PC-3 (cell line): ENCODE measurements around the gene G6PD. TPM values are rescaled to one million over a fixed set of nuclear protein-coding genes. Genes with fewer than 3 reads are reported as not detected.

Experiments used
- ATAC-seq: fragments of 200-7000 bp; cut with Tn5 transposase; 2 replicates; pipeline ENCODE4 v1.9.1; 2020; ENCODE audit warnings: mild to moderate bottlenecking, moderate library complexity
- BruUV-seq: library from RNA; stranded (reverse); fragments of 400-500 nt; replicated peaks from 2 replicates; lab custom pipeline; 2021; lab: Mats Ljungman, UMichigan
- CTCF ChIA-PET: fragments of 300-600 bp; sonication (Branson Sonifier 250); formaldehyde crosslinking; loops from one replicate; lab custom pipeline; 2022; ENCODE audit warnings: antibody characterized with exemption; lab: Charles Lee
- POLR2A ChIA-PET: fragments of 300-600 bp; sonication (Branson Sonifier 250); formaldehyde crosslinking; loops from one replicate; lab custom pipeline; 2022; ENCODE audit warnings: antibody characterized with exemption; ENCODE audit not compliant: unreplicated experiment; lab: Charles Lee
- DNase-seq: peaks from one replicate; pipeline ENCODE4 v3.0.0-alpha.2; 2015
- H2AFZ ChIP-seq: fragments of 300-600 bp; sonication (generic); 2 replicates; pipeline ENCODE4 v1.6.0; 2016; ENCODE audit warnings: antibody characterized with exemption, low read length
- H3F3A ChIP-seq: fragments of 300-600 bp; sonication (generic); one replicate; pipeline ENCODE4 v1.6.0; 2017; ENCODE audit warnings: antibody characterized with exemption, low read length, control low read depth, mild to moderate bottlenecking; ENCODE audit not compliant: unreplicated experiment
- H3K27ac ChIP-seq: fragments of 300-600 bp; sonication (generic); 2 replicates; pipeline ENCODE4 v1.5.1; 2016; ENCODE audit warnings: mild to moderate bottlenecking, low read length
- H3K27me3 ChIP-seq: fragments of 300-600 bp; sonication (generic); 2 replicates; pipeline ENCODE4 v1.6.1; 2016; ENCODE audit warnings: low read length, mixed read lengths
- H3K36me3 ChIP-seq: fragments of 300-600 bp; sonication (generic); 2 replicates; pipeline ENCODE4 v1.6.1; 2016; ENCODE audit warnings: low read depth, mixed run types, low read length, mixed read lengths
- H3K4me1 ChIP-seq: fragments of 300-600 bp; sonication (generic); 2 replicates; pipeline ENCODE4 v1.5.1; 2016; ENCODE audit warnings: low read length; ENCODE audit not compliant: insufficient read depth
- H3K4me2 ChIP-seq: fragments of 300-600 bp; sonication (generic); 2 replicates; pipeline ENCODE4 v1.6.0; 2016; ENCODE audit warnings: low read length
- H3K4me3 ChIP-seq: fragments of 300-600 bp; sonication (generic); 2 replicates; pipeline ENCODE4 v1.5.1; 2016; ENCODE audit warnings: mild to moderate bottlenecking, low read length, mixed read lengths
- H3K79me2 ChIP-seq: fragments of 300-600 bp; sonication (generic); 2 replicates; pipeline ENCODE4 v1.6.1; 2017; ENCODE audit warnings: low read length, mixed read lengths
- H3K9ac ChIP-seq: fragments of 300-600 bp; sonication (generic); 2 replicates; pipeline ENCODE4 v1.6.0; 2016; ENCODE audit warnings: mild to moderate bottlenecking, low read length
- H3K9me2 ChIP-seq: fragments of 300-600 bp; sonication (generic); replicated peaks from 2 replicates; pipeline ENCODE4 v1.6.1; 2016; ENCODE audit warnings: mixed run types, low read length, mixed read lengths
- H3K9me3 ChIP-seq: fragments of 300-600 bp; sonication (generic); 2 replicates; pipeline ENCODE4 v1.6.1; 2016; ENCODE audit warnings: low read length, mixed read lengths
- H4K20me1 ChIP-seq: fragments of 300-600 bp; sonication (generic); 2 replicates; pipeline ENCODE4 v1.6.1; 2016; ENCODE audit warnings: low read length, mixed read lengths
- EZH2 ChIP-seq: fragments of 300-600 bp; sonication (generic); IDR thresholded peaks from one replicate; pipeline ENCODE4 v1.6.1; 2017; ENCODE audit warnings: antibody characterized with exemption, mild to moderate bottlenecking, low read length; ENCODE audit not compliant: unreplicated experiment
- EZH2phosphoT487 ChIP-seq: fragments of 300-600 bp; sonication (generic); IDR thresholded peaks from 2 replicates; pipeline ENCODE4 v1.6.1; 2018; ENCODE audit warnings: mild to moderate bottlenecking, antibody characterized with exemption, low read length, borderline replicate concordance
- intact Hi-C: fragments of 100-400 bp; cut with micrococcal nuclease; formaldehyde crosslinking; loops from 2 replicates; pipeline ENCODE4 v1.9.0; 2023
- total RNA-seq: library from RNA; depleted of rRNA; stranded (reverse); fragments of >200 nt; gene quantifications from 2 replicates; pipeline ENCODE4 v1.2.3, GENCODE V29; 2014
- TF ChIP-seq, protein P1 (sequence below): fragments of 300-600 bp; sonication (generic); conservative IDR thresholded peaks from 2 replicates; pipeline ENCODE4 v1.5.1; 2017; ENCODE audit warnings: antibody characterized with exemption, low read depth, mild to moderate bottlenecking, low read length

The G6PD gene
- total RNA-seq, 1 experiment from 2014 or later, result 121 TPM

GRCh38 chrX:154525606-154526490 lies 20.8 kb downstream of the G6PD start:
- no TSS peak for BruUV-seq
- Histone ChIP-seq H3K4me3 (no peak overlapping the region), H3K36me3 (no peaks in the 10 kb centered on the region), H3K27me3 (no peaks in the 10 kb centered on the region), H3K9ac (no peak overlapping the region), H3K79me2 (no peaks in the 10 kb centered on the region), H4K20me1 (no peaks in the 10 kb centered on the region), H2AFZ (no peak overlapping the region), H3K9me2 (no peaks in the 10 kb centered on the region), H3F3A (no peaks in the 10 kb centered on the region), H3K9me3 (no peaks in the 10 kb centered on the region), H3K27ac (no peak overlapping the region), H3K4me2 (no peak overlapping the region), H3K4me1 (peaks cover 19% of the 10 kb centered on the region)
- no peak for ATAC-seq
- DNase-seq, result peak; percentile 57
- TF ChIP-seq EZH2, result no peak
- TF ChIP-seq, protein P1, sequence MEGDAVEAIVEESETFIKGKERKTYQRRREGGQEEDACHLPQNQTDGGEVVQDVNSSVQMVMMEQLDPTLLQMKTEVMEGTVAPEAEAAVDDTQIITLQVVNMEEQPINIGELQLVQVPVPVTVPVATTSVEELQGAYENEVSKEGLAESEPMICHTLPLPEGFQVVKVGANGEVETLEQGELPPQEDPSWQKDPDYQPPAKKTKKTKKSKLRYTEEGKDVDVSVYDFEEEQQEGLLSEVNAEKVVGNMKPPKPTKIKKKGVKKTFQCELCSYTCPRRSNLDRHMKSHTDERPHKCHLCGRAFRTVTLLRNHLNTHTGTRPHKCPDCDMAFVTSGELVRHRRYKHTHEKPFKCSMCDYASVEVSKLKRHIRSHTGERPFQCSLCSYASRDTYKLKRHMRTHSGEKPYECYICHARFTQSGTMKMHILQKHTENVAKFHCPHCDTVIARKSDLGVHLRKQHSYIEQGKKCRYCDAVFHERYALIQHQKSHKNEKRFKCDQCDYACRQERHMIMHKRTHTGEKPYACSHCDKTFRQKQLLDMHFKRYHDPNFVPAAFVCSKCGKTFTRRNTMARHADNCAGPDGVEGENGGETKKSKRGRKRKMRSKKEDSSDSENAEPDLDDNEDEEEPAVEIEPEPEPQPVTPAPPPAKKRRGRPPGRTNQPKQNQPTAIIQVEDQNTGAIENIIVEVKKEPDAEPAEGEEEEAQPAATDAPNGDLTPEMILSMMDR, result no peak
- TF ChIP-seq EZH2phosphoT487, result no peak
- ChIA-PET CTCF (no interaction called here), POLR2A (no interaction called here)
- intact Hi-C loops, result no loop called here

GRCh38 chrX:154519389-154519788 lies 27.3 kb downstream of the G6PD start:
- no peak overlapping the region for H3K27ac ChIP-seq
- H2AFZ ChIP-seq, result no peak overlapping the region
- H4K20me1 ChIP-seq, result no peaks in the 10 kb centered on the region
- no TSS peak for BruUV-seq
- H3K27me3 ChIP-seq, result no peaks in the 10 kb centered on the region
- H3F3A ChIP-seq, result no peaks in the 10 kb centered on the region
- ChIA-PET POLR2A (no interaction called here), CTCF (no interaction called here)
- H3K4me3 ChIP-seq, result no peak overlapping the region
- no peaks in the 10 kb centered on the region for H3K36me3 ChIP-seq
- ATAC-seq (no peak), DNase-seq (no peak)
- peaks cover 8% of the 10 kb centered on the region for H3K4me1 ChIP-seq
- peaks cover 12% of the 10 kb centered on the region for H3K79me2 ChIP-seq
- no peak overlapping the region for H3K4me2 ChIP-seq
- intact Hi-C loops, result no loop called here
- no peaks in the 10 kb centered on the region for H3K9me3 ChIP-seq
- no peaks in the 10 kb centered on the region for H3K9me2 ChIP-seq
- no peak overlapping the region for H3K9ac ChIP-seq
- TF ChIP-seq EZH2 (no peak), EZH2phosphoT487 (no peak)
- TF ChIP-seq, protein P1, result no peak
